Activated effector memory CD4-positive, alpha-beta T cell treated with anti-CD3 and anti-CD28 coated beads, Interleukin-2, amount 50 U/mL, for 16 hours (primary cell): ENCODE results near the gene UBE2D4.
"Not testable (repeated sequence)": the region's sequence is repeated elsewhere in the genome, so short reads cannot be mapped to it uniquely, and the experiment has no call there.

Source experiments
- DNase-seq: peaks from one replicate; pipeline ENCODE4 v3.0.0-alpha.2; 2020

Gene UBE2D4

GRCh38 chr7:43969586-43969985, 43.4 kb downstream of the UBE2D4 start:
- not testable (repeated sequence) for DNase-seq

- DNase-seq: not testable (repeated sequence)
Observed at GRCh38 chr7:43970698-43971097, 44.5 kb downstream of the UBE2D4 start.

GRCh38 chr7:43974033-43974573, 47.9 kb downstream of the UBE2D4 start:
- not testable (repeated sequence) for DNase-seq

GRCh38 chr7:43974725-43975482, 48.7 kb downstream of the UBE2D4 start:
- not testable (repeated sequence) for DNase-seq

GRCh38 chr7:43977525-43977924, 51.3 kb downstream of the UBE2D4 start:
- DNase-seq: no peak

GRCh38 chr7:43978102-43978501, 51.9 kb downstream of the UBE2D4 start:
- DNase-seq: not testable (repeated sequence)

- DNase-seq: not testable (repeated sequence)
Observed at GRCh38 chr7:43982848-43983247, 56.6 kb downstream of the UBE2D4 start.

- DNase-seq: not testable (repeated sequence)
Observed at GRCh38 chr7:43983736-43984135, 57.5 kb downstream of the UBE2D4 start.

GRCh38 chr7:43985904-43986864, 59.9 kb downstream of the UBE2D4 start:
- peak; percentile 94 for DNase-seq

- not testable (repeated sequence) for DNase-seq
Observed at GRCh38 chr7:43987476-43987875, 61.2 kb downstream of the UBE2D4 start.

GRCh38 chr7:43990011-43990585, 63.9 kb downstream of the UBE2D4 start:
- DNase-seq: not testable (repeated sequence)

- DNase-seq: not testable (repeated sequence)
Observed at GRCh38 chr7:43990829-43991228, 64.6 kb downstream of the UBE2D4 start.

- not testable (repeated sequence) for DNase-seq
Observed at GRCh38 chr7:43992896-43993295, 66.7 kb downstream of the UBE2D4 start.

GRCh38 chr7:43994681-43995080, 68.4 kb downstream of the UBE2D4 start:
- not testable (repeated sequence) for DNase-seq

GRCh38 chr7:43997532-43997931, 71.3 kb downstream of the UBE2D4 start, which contains the start of gene SPDYE1:
Gene SPDYE1 (plus strand): TSS chr7:43997897. CDS start chr7:43999950, 2,053 bp downstream.
- not testable (repeated sequence) for DNase-seq
